Upper lobe of left lung (tissue), 6 donors: ENCODE data around the gene OPN5. TPM values are rescaled to one million over a fixed set of nuclear protein-coding genes. Genes with fewer than 3 reads are reported as not detected.

Source experiments
- ATAC-seq, 2 donors: fragments of 200-7000 bp; cut with Tn5 transposase; one replicate each; pipeline ENCODE4 v1.9.1; 2022; ENCODE audit warnings: mild to moderate bottlenecking in 2 of 2, moderate library complexity in 2 of 2; ENCODE audit not compliant: low FRiP score in 2 of 2
- DNase-seq, 2 donors: peaks; one replicate each; pipeline ENCODE4 v3.0.0-alpha.2; 2019 to 2020
- H3K27ac ChIP-seq, 4 donors: fragments of 200-600 bp; sonication (generic); one replicate each; pipeline ENCODE4 v1.5.1; 2016 to 2019
- H3K27me3 ChIP-seq, 4 donors: fragments of 200-600 bp; sonication (generic); one replicate each; pipeline ENCODE4 v1.5.1; 2017 to 2019
- H3K36me3 ChIP-seq, 4 donors: fragments of 200-600 bp; sonication (generic); one replicate each; pipeline ENCODE4 v1.5.1; 2016 to 2019
- H3K4me1 ChIP-seq, 4 donors: fragments of 200-600 bp; sonication (generic); one replicate each; pipeline ENCODE4 v1.5.1; 2018 to 2019
- H3K4me3 ChIP-seq, 4 donors: fragments of 200-600 bp; sonication (generic); one replicate each; pipeline ENCODE4 v1.5.1; 2017 to 2019; ENCODE audit warnings: mild to moderate bottlenecking in 2 of 4, moderate library complexity in 1 of 4
- H3K9me3 ChIP-seq, 4 donors: fragments of 200-600 bp; sonication (generic); one replicate each; pipeline ENCODE4 v1.5.1; 2018 to 2019
- EP300 ChIP-seq, 4 donors: sonication (generic); formaldehyde crosslinking; IDR thresholded peaks; one replicate each; pipeline ENCODE4 v1.5.1; 2017; ENCODE audit warnings: antibody characterized with exemption in 4 of 4, control low read depth in 2 of 4
- POLR2A ChIP-seq, 4 donors: fragments of 450-650 bp; IDR thresholded peaks; one replicate each; pipeline ENCODE4 v1.5.1; 2016 to 2017; ENCODE audit warnings: antibody characterized with exemption in 4 of 4, mild to moderate bottlenecking in 2 of 4
- POLR2AphosphoS5 ChIP-seq, 2 donors: sonication (generic); formaldehyde crosslinking; IDR thresholded peaks; one replicate each; pipeline ENCODE4 v1.5.1; 2017; ENCODE audit warnings: antibody characterized with exemption in 2 of 2
- WGBS, 2 donors: methylation state at CpG; one replicate each; pipeline ENCODE4 v1.1.5; 2017 to 2018; 5-methylcytosine and 5-hydroxymethylcytosine counted together
- total RNA-seq, 6 donors: library from RNA; depleted of rRNA in 4 of 6; stranded (reverse); fragments of >200 nt in 4 of 6; gene quantifications; one replicate each; pipeline versions ENCODE4 v1.1.0 to v1.2.1, GENCODE V29; 2016 to 2021
- TF ChIP-seq, protein P1 (sequence below), 6 experiments: fragments of 450-650 bp in 4 of 6; fragments of 200-600 bp in 2 of 6; sonication (generic) in 2 of 6; IDR thresholded peaks; one replicate each; pipeline ENCODE4 v1.5.1; 2016 to 2019; ENCODE audit warnings: antibody characterized with exemption in 6 of 6
- donor health status: DM: no; HTN: no; CAD: no; lungs with moderate emphysema.
- donor health status: DM: no; HTN: yes; CAD: no; lungs with severe emphysema.

Gene OPN5
- total RNA-seq, 6 donors from 2014 or later, result not detected

DNA sequence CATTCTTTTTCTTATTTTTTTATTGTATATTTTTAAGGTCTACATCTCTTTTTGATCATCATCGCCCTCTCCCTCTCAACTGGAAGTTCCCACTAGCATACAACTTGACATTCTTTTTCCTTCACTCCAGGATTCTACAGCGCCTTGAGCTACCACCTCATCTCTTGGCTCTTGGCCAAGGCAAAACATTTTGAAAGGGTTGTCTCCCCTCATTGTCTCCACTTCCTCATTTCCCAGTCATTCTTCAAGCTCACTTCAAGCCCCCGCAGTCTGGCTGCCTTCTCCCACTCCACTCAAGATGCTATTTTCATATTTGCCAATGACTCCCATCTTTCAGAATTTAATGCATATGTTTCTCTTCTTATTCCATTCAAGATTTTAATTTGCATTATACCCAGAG, 63.0 kb downstream of the OPN5 start:
- TF ChIP-seq POLR2AphosphoS5 (IDR thresholded peaks at IDR 0.05) (no peak), POLR2A (IDR thresholded peaks at IDR 0.05) (no peak), EP300 (IDR thresholded peaks at IDR 0.05) (no peak)
- TF ChIP-seq, protein P1, sequence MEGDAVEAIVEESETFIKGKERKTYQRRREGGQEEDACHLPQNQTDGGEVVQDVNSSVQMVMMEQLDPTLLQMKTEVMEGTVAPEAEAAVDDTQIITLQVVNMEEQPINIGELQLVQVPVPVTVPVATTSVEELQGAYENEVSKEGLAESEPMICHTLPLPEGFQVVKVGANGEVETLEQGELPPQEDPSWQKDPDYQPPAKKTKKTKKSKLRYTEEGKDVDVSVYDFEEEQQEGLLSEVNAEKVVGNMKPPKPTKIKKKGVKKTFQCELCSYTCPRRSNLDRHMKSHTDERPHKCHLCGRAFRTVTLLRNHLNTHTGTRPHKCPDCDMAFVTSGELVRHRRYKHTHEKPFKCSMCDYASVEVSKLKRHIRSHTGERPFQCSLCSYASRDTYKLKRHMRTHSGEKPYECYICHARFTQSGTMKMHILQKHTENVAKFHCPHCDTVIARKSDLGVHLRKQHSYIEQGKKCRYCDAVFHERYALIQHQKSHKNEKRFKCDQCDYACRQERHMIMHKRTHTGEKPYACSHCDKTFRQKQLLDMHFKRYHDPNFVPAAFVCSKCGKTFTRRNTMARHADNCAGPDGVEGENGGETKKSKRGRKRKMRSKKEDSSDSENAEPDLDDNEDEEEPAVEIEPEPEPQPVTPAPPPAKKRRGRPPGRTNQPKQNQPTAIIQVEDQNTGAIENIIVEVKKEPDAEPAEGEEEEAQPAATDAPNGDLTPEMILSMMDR (IDR thresholded peaks at IDR 0.05), result no peak
- ATAC-seq, result no peak
- 57 to 64% methylated on average over 3 of the region's 3 CpGs for whole genome bisulfite sequencing, 2 donors

DNA sequence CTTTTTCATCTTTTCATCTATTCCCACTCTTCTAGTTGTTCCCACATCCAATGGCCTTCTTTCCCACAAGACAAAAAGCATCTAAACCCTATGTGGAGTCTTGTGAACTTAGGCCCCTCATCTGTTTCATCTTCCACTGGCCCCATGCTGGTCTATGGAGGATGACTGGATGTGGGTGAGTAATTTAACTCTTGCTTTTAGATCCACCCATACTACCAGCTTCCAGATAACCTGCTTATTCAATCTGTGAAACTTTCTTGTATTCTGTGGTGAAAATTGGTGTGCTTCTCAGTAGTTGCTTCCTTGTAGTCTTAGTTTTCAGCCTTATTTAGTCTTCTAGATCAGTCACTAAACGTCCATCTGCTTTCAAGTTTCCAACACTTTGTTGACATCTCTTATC, 64.9 kb downstream of the OPN5 start:
- Histone ChIP-seq H3K27ac (no peak overlapping the region), H3K36me3 (no peaks in the 10 kb centered on the region), H3K4me1 (no peaks in the 10 kb centered on the region), H3K27me3 (no peaks in the 10 kb centered on the region), H3K9me3 (no peaks in the 10 kb centered on the region), H3K4me3 (no peak overlapping the region)
- DNase-seq (no peak), ATAC-seq (no peak)
- 56 to 67% methylated on average over 1 of the region's 1 CpG for WGBS, 2 donors
- TF ChIP-seq POLR2AphosphoS5 (IDR thresholded peaks at IDR 0.05) (no peak), EP300 (IDR thresholded peaks at IDR 0.05) (no peak), POLR2A (IDR thresholded peaks at IDR 0.05) (no peak)
- TF ChIP-seq, protein P1 (IDR thresholded peaks at IDR 0.05), result no peak

More for the DNA sequence above, 63.0 kb downstream of the OPN5 start:
- no peaks in the 10 kb centered on the region for H3K36me3 ChIP-seq
- DNase-seq, result no peak
- H3K9me3 ChIP-seq, result no peaks in the 10 kb centered on the region
- no peak overlapping the region for H3K4me3 ChIP-seq
- H3K27ac ChIP-seq, result no peak overlapping the region
- H3K27me3 ChIP-seq, result no peaks in the 10 kb centered on the region
- no peaks in the 10 kb centered on the region for H3K4me1 ChIP-seq

DNA sequence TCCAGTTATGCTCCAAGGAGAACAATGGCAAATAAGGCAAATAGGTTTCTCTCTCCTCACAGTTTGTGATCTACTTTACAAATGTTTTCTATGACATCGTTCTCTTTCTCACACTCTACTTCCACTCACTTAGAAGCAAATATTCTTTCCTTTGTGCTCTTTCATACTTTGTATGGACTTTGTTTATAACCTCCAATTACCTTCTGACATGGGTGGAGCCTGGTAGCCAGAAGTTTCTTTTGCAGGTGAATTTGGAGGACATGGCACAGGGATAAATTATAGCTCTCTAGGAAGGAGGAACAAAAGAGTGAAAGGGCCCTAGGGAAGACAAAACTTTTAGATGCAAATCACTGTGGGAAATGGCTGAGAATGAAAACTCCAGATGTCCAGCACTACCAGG, 69.3 kb downstream of the OPN5 start:
- H3K27ac ChIP-seq, result no peak overlapping the region
- 77 to 90% methylated on average over 1 of the region's 1 CpG for WGBS, 2 donors
- no peak for DNase-seq
- H3K9me3 ChIP-seq, result no peaks in the 10 kb centered on the region
- no peaks in the 10 kb centered on the region for H3K4me1 ChIP-seq
- H3K27me3 ChIP-seq, result no peaks in the 10 kb centered on the region
- no peak overlapping the region for H3K4me3 ChIP-seq
- no peaks in the 10 kb centered on the region for H3K36me3 ChIP-seq
- no peak for ATAC-seq
- TF ChIP-seq, protein P1 (IDR thresholded peaks at IDR 0.05), result no peak
- TF ChIP-seq POLR2AphosphoS5 (IDR thresholded peaks at IDR 0.05) (no peak), EP300 (IDR thresholded peaks at IDR 0.05) (no peak), POLR2A (IDR thresholded peaks at IDR 0.05) (no peak)

DNA sequence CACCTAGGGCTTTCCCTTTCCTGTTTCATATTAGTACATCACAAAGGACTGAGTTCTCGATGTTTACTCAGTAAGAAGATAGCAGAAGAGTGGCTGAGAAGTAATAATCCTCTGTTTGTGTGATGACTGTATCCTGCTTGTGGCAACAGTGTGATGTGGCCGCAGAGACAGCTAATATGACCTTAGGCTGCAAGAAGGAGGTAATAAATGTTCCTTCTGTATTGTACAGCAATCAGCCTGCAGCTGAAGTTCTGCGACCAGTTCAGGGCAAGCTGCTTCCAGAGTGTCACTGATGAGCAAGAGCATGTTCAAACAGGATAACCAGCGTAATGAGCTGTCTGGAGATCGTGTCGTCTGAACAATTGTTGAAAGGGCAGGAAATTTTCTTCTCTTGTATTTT, 70.9 kb downstream of the OPN5 start:
- no peaks in the 10 kb centered on the region for H3K9me3 ChIP-seq
- 60 to 71% methylated on average over 6 of the region's 6 CpGs for WGBS, 2 donors
- DNase-seq (no peak), ATAC-seq (no peak)
- no peak overlapping the region for H3K4me3 ChIP-seq
- H3K27me3 ChIP-seq, result no peaks in the 10 kb centered on the region
- no peak overlapping the region for H3K27ac ChIP-seq
- H3K36me3 ChIP-seq, result no peaks in the 10 kb centered on the region
- H3K4me1 ChIP-seq, result no peaks in the 10 kb centered on the region
- TF ChIP-seq EP300 (IDR thresholded peaks at IDR 0.05) (no peak), POLR2A (IDR thresholded peaks at IDR 0.05) (no peak), POLR2AphosphoS5 (IDR thresholded peaks at IDR 0.05) (no peak)
- TF ChIP-seq, protein P1 (IDR thresholded peaks at IDR 0.05), result no peak

DNA sequence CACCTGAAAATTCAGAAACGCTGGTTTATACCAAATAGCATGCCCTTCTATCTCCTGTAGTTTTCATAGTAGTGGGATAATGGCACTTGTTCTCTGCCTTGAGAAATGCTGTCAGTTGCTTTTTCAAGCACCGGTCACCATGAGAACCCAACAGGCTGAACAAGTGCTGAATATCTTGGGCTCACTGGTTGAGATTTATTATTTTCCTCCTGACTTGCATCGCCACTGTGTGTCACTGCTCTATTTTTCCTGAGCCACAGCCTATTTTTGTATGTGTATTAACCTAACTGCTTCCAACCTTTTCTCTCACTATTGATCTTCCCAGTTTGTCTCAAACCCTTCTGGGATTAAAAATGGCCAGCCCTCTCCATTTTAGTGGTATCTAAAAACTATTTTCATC, 71.9 kb downstream of the OPN5 start:
- TF ChIP-seq POLR2AphosphoS5 (IDR thresholded peaks at IDR 0.05) (no peak), POLR2A (IDR thresholded peaks at IDR 0.05) (no peak), EP300 (IDR thresholded peaks at IDR 0.05) (no peak)
- TF ChIP-seq, protein P1 (IDR thresholded peaks at IDR 0.05), result no peak
- DNase-seq (no peak), ATAC-seq (no peak)
- H3K27ac ChIP-seq, result no peak overlapping the region
- no peaks in the 10 kb centered on the region for H3K9me3 ChIP-seq
- H3K4me1 ChIP-seq, result no peaks in the 10 kb centered on the region
- H3K27me3 ChIP-seq, result no peaks in the 10 kb centered on the region
- no peak overlapping the region for H3K4me3 ChIP-seq
- 70 to 76% methylated on average over 3 of the region's 3 CpGs for WGBS, 2 donors
- no peaks in the 10 kb centered on the region for H3K36me3 ChIP-seq
